Calu3 (cell line): ENCODE results near the gene SEMA3C. TPM values are rescaled to one million over a fixed set of nuclear protein-coding genes. Genes with fewer than 3 reads are reported as not detected.

Source experiments
- BruUV-seq: library from RNA; stranded (reverse); fragments of 400-500 nt; replicated peaks from 2 replicates; lab custom pipeline; 2021; lab: Mats Ljungman, UMichigan
- CTCF ChIA-PET: fragments of 300-600 bp; sonication (Branson Sonifier 250); formaldehyde crosslinking; loops from one replicate; lab custom pipeline; 2022; ENCODE audit warnings: antibody characterized with exemption; lab: Charles Lee
- DNase-seq: peaks from one replicate; pipeline ENCODE4 v3.0.0; 2022
- H3K27ac Mint-ChIP-seq: one replicate; pipeline ENCODE4 v1.8.0; 2022; ENCODE audit warnings: mixed read lengths; ENCODE audit not compliant: unreplicated experiment
- H3K27me3 Mint-ChIP-seq: one replicate; pipeline ENCODE4 v1.8.0; 2022; ENCODE audit warnings: mixed read lengths; ENCODE audit not compliant: unreplicated experiment
- H3K36me3 Mint-ChIP-seq: one replicate; pipeline ENCODE4 v1.8.0; 2022; ENCODE audit warnings: mild to moderate bottlenecking, moderate library complexity, mixed read lengths; ENCODE audit not compliant: insufficient read depth, unreplicated experiment
- H3K4me1 Mint-ChIP-seq: one replicate; pipeline ENCODE4 v1.8.0; 2022; ENCODE audit warnings: mild to moderate bottlenecking, low read depth, mixed read lengths; ENCODE audit not compliant: unreplicated experiment
- H3K4me3 Mint-ChIP-seq: one replicate; pipeline ENCODE4 v1.8.0; 2022; ENCODE audit warnings: mild to moderate bottlenecking, low read depth, moderate library complexity, mixed read lengths; ENCODE audit not compliant: unreplicated experiment
- H3K9me3 Mint-ChIP-seq: one replicate; pipeline ENCODE4 v1.8.0; 2022; ENCODE audit warnings: low read depth, mixed read lengths; ENCODE audit not compliant: unreplicated experiment
- intact Hi-C: fragments of 100-400 bp; cut with micrococcal nuclease; formaldehyde crosslinking; loops from one replicate; pipeline ENCODE4 v1.10.0; 2022; ENCODE audit not compliant: unreplicated experiment
- total RNA-seq: library from RNA; stranded (reverse); gene quantifications from 2 replicates; pipeline ENCODE4 v1.2.3, GENCODE V29; 2022
- TF ChIP-seq, protein P1 (sequence below): fragments of 200-600 bp; IDR thresholded peaks from one replicate; pipeline ENCODE4 v1.8.0; 2022; ENCODE audit warnings: antibody characterized with exemption; ENCODE audit not compliant: unreplicated experiment

The SEMA3C gene
- total RNA-seq, 1 experiment from 2014 or later = 67.7 TPM

DNA sequence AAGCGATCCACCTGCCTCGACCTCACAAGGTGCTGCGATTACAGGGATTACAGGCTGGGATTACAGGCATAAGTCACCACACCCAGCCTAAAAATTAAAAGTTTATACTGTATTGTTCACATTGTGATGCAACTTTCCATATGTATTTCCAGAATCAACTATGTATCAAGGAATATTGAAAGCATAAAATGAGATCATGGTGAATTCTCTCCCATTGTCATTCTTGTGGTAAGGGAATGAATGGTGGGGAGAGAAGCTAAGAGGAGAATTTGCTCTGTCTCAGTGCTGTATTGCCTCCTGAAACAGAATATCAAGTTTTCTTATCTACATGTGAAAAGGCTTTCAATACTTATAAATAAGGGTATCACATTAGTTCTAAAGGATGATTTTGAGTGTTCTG, 198.7 kb downstream of the SEMA3C start:
- no peak overlapping the region for H3K27ac Mint-ChIP-seq
- no TSS peak for BruUV-seq
- TF ChIP-seq, protein P1, sequence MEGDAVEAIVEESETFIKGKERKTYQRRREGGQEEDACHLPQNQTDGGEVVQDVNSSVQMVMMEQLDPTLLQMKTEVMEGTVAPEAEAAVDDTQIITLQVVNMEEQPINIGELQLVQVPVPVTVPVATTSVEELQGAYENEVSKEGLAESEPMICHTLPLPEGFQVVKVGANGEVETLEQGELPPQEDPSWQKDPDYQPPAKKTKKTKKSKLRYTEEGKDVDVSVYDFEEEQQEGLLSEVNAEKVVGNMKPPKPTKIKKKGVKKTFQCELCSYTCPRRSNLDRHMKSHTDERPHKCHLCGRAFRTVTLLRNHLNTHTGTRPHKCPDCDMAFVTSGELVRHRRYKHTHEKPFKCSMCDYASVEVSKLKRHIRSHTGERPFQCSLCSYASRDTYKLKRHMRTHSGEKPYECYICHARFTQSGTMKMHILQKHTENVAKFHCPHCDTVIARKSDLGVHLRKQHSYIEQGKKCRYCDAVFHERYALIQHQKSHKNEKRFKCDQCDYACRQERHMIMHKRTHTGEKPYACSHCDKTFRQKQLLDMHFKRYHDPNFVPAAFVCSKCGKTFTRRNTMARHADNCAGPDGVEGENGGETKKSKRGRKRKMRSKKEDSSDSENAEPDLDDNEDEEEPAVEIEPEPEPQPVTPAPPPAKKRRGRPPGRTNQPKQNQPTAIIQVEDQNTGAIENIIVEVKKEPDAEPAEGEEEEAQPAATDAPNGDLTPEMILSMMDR = no peak
- H3K27me3 Mint-ChIP-seq = no peaks in the 10 kb centered on the region
- CTCF ChIA-PET = no interaction called here
- peaks cover 9% of the 10 kb centered on the region for H3K36me3 Mint-ChIP-seq
- no peaks in the 10 kb centered on the region for H3K9me3 Mint-ChIP-seq
- peaks cover 36% of the 10 kb centered on the region for H3K4me1 Mint-ChIP-seq
- DNase-seq = no peak
- no peak overlapping the region for H3K4me3 Mint-ChIP-seq
- intact Hi-C loops = loop anchor here (10.0 kb wide), 1 partner anchor 435 kb away; no protein-coding TSS in a partner anchor

DNA sequence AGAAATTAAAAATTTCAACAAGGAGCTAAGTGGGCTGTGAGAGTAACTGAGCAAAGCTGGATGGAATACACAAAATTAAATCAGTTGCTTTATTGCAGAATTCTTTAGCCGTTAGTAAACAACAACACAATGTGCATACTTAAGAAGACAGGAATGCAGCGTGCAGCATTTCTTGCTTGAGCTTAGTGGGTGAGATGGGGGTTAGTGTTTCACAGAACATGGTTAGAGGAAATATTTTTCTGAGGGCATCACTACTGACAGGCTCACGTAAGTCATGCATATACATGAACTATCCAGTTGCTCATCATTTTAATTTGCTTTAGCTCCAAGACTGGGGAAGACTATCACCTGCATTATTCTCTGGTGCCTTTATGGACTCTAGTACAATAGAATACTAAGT, 199.6 kb downstream of the SEMA3C start:
- H3K27me3 Mint-ChIP-seq = no peaks in the 10 kb centered on the region
- intact Hi-C loops = no loop called here
- TF ChIP-seq, protein P1 = no peak
- H3K4me1 Mint-ChIP-seq = peaks cover 33% of the 10 kb centered on the region
- no peak for DNase-seq
- no TSS peak for BruUV-seq
- CTCF ChIA-PET = no interaction called here
- H3K27ac Mint-ChIP-seq = no peak overlapping the region
- no peak overlapping the region for H3K4me3 Mint-ChIP-seq
- H3K9me3 Mint-ChIP-seq = no peaks in the 10 kb centered on the region
- peaks cover 9% of the 10 kb centered on the region for H3K36me3 Mint-ChIP-seq

DNA sequence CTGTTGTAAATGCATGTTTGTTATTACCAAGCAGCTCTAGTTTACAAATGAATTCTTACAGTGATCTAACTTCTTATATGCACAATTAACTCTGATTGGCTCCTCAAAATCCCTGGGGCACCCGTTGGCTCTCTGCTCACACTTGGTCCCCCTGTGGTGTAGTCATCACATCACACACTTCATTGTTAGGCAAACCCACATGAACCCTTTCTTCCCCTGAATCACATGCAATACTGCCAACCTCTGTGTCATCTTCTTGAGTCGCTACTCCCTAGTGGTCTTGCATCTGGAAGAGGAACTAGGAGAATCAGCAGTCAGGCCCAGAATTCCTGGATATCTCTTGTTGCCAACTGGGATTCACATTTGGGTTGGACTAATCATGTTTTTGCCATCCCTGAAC, 207.3 kb downstream of the SEMA3C start:
- Mint-ChIP-seq H3K4me3 (no peak overlapping the region), H3K4me1 (no peaks in the 10 kb centered on the region), H3K9me3 (no peaks in the 10 kb centered on the region), H3K27me3 (no peaks in the 10 kb centered on the region), H3K27ac (no peak overlapping the region), H3K36me3 (no peaks in the 10 kb centered on the region)
- DNase-seq = no peak
- CTCF ChIA-PET = no interaction called here
- TF ChIP-seq, protein P1 = no peak
- BruUV-seq = no TSS peak
- intact Hi-C loops = no loop called here

DNA sequence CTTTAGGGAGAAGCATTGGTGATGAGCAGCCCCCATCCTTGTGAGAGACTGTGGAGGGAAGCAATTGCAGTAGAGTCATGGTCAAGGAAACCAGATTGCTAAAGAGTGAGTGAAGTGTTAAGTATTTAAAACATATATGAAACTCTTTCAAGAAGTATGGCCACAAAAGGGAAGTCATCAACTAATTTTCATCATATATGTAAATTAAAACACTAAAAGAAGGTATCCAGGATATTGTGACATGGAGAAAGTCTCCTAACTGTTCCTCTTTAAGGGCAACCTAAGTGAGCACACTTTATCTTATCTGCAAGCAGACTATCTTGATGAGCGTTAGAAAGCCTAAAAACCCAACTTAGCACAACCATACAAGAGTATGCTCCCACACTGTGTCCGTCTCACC, 210.7 kb downstream of the SEMA3C start:
- CTCF ChIA-PET = no interaction called here
- Mint-ChIP-seq H3K4me1 (peaks cover 10% of the 10 kb centered on the region), H3K36me3 (no peaks in the 10 kb centered on the region), H3K9me3 (no peaks in the 10 kb centered on the region), H3K27ac (no peak overlapping the region), H3K4me3 (no peak overlapping the region), H3K27me3 (no peaks in the 10 kb centered on the region)
- BruUV-seq = no TSS peak
- DNase-seq = no peak
- intact Hi-C loops = no loop called here
- TF ChIP-seq, protein P1 = no peak
